HG02642 (cell line): ENCODE results near the gene AKT3.

Experiments used
- ATAC-seq: cut with Tn5 transposase; IDR thresholded peaks from one replicate; pipeline ENCODE4 v1.9.1; 2021; ENCODE audit warnings: mild to moderate bottlenecking; ENCODE audit not compliant: unreplicated experiment, poor library complexity

Gene AKT3

GRCh38 chr1:243735457-243735856, 114.6 kb downstream of the AKT3 start:
- ATAC-seq: peak; percentile 51

GRCh38 chr1:243734308-243734695, 115.7 kb downstream of the AKT3 start:
- no peak for ATAC-seq

DNA sequence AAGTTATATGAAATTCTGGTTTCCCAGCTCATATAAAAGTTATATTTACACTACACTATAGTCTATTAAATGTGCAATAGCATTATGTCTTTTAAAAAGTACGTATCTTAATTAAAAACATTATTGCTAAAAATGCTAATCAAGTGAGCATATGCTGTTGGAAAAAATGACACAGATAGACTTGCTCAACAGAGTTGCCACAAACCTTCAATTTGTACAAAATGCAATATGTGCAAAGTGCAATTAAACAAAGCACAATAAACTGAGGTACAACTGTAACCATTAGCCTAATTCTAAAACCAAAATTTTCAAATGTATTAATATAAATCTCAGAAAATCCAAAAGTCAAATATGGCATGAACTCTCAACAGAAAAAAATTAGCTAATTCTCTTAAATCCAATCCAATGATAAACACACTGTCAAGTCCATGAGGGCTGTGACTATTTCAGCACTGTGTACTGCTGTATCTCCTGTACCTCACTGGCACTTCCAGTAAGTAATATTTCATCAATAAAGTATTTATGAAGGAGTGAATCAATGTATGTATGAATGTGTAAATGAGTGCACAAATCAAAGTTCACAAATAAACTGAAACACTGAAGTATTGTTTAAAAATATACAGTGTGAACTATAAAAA, 116.3 kb downstream of the AKT3 start:
- ATAC-seq: no peak

- ATAC-seq: no peak
Observed at GRCh38 chr1:243732637-243733036, 117.4 kb downstream of the AKT3 start.

DNA sequence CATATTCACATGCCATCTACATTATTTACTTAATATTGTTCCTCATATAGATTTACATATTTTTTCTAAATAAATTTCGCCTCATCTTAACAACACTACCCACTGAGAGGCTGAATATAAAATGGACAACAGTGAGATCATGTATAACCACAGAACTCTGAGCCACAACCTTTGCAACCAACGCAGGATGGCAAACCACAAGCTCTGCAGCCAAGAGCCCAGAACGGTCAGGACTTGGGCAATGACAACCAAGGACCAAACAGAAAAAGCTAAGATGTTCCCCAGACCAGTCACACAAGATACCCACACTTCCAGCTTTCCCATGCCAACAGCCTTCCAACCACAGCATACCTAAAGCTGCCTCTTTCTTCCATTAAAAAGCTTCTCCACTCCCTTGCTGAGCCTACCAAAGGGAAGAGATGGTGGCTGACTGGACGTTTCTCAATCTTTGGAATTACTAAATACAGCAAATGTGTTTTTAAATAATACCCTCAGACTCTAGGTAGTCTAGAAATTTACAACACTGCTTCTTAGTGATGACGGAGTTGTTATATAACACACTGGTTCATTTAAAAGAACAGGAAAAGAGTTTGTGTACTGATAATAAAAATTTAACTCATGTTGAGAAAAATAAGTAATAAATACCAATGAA, 117.9 kb downstream of the AKT3 start:
- ATAC-seq: no peak

- no peak for ATAC-seq
Observed at GRCh38 chr1:243731301-243731891, 118.6 kb downstream of the AKT3 start.

DNA sequence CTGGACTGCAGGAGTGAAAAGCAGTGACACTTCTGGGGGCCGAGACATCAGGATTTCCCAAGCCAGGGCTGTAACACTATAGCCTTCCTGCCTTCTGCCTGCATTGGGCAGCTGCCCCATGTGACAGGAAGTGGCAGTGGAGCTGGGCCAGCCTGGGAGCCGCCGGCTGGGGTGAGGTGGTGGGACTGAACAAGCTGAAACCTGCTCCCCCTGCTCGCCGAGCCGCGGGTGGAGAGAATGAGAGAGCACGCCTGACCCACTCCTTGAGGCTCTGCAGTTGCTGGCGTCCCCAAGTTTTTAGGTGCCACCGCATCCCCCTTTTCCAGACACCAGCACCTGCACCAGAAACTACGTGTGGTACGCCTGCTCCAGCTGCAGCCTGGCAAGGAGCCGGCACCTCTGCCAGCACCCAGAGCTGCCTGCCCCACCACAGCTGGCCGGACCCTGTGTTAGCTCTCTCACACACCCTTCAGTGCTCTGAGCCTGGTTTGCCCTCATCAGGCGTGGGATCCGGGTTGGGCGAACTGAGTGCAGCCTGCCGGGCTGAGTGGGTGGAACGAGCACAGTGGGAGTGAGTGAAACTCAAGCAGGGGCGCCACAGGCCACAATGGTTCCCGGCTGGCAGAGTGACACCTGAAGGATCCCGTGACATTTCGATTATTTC, 119.4 kb downstream of the AKT3 start:
- no peak for ATAC-seq

DNA sequence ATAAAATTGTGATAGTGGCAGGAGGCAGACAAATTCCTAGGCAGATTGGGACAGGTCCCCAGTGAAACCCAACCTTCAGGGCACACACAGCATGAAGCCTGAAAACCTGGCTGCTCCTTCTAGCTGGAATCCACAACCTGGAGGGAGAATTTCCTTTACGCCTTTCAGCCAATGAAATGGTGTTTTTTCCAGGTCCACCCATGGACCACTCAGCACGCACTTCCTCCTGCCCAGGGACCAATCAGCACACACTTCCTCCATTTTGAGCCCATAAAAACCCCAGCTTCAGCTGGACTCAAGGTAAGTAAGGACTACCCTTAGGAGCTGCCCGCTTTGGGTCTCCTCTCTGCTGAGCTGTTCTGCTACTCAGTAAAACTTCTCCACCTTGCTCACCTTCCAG, 120.1 kb downstream of the AKT3 start:
- ATAC-seq: no peak

DNA sequence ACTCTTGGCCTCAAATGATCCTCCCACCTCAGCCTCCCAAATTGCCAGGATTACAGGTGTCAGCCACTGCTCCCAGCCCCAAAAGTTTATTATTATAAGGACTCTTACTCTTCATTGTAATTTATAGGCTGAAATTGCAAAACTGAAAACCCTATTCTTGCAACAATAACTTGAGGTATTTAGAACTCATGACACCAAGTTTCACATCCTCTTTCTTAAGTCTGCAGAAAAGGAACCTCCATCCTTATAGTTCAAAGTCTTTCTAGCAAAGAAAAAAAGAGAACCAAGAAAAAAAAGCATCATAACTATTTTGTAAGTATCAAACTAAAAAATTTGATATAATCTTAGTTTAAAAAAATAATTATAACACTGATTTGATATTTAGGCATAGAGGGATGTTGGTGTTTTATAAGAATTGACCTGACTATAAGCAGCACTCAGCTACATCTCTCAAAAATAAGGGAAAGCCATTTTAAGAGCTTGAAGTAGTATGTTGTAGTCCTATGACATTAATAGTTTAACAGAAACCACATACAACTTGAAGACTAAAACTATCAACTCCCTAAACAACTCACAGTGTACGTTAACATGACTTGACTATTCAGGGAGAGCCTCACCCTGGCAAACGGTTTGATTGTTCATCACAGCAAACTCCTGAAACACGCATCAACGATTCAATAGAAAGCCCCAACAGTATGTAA, 122.4 kb downstream of the AKT3 start:
- ATAC-seq: peak; percentile 82

GRCh38 chr1:243726806-243727502, 123.1 kb downstream of the AKT3 start:
- ATAC-seq: peak; percentile 28

GRCh38 chr1:243725846-243726245, 124.2 kb downstream of the AKT3 start:
- no peak for ATAC-seq

- no peak for ATAC-seq
Observed at GRCh38 chr1:243725075-243725474, 125.0 kb downstream of the AKT3 start.

GRCh38 chr1:243723458-243724043, 126.5 kb downstream of the AKT3 start:
- no peak for ATAC-seq

- ATAC-seq: no peak
Observed at GRCh38 chr1:243723050-243723449, 127.0 kb downstream of the AKT3 start.

DNA sequence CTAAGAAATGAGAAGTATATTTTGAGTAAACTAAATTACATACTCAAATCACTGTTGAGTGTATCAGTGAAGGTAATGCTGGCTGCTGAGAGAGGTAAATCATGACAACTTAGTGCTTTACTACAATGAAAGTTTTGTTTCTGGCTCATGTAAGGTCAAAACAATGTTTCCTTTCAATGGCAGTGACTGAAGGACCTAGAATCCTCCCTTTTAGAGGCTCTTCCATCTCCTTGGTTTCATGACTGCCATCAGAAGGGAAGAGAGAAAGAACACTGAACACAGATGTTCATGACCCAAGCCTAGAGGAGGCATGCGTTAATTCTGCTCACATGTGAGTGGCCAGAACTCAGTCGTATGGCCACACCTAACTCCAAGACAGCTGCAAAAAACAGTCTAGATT, 130.6 kb downstream of the AKT3 start:
- no peak for ATAC-seq

DNA sequence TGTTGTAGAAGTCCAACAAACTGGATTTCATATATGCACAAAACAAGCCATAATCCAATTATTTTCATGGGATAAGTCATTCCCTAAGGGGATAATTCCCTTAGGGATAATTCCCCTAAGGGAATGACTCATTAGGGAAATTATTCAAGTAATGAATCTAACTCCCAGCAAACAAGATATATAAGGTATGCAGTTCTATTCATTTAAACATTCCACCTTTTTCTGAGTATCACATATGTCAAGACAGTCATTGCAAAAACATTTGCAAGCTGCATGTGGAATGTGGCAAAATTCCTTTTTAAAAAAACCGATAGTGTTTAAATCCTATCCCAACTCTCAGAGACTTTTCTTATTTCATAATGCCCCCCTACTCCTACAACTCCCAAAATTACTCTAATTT, 131.2 kb downstream of the AKT3 start:
- no peak for ATAC-seq

DNA sequence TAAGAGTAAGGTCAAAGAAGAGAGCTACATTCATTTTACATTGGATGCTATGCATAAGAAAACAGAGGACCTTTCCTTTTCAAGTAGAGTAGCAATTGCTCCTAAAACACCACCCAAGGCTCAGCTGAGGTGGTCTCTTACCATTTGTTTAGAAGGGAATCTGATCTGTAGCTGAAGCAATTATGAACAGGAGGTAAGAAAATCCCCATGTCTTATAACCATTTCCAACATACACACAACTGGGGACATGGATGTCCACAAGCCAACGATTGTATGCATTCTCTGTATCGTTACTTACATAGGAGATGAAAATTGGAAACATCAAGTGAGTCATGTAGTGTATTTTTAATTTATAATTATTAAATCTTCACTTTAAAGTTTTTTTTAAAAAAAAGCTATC, 132.0 kb downstream of the AKT3 start:
- ATAC-seq: no peak

DNA sequence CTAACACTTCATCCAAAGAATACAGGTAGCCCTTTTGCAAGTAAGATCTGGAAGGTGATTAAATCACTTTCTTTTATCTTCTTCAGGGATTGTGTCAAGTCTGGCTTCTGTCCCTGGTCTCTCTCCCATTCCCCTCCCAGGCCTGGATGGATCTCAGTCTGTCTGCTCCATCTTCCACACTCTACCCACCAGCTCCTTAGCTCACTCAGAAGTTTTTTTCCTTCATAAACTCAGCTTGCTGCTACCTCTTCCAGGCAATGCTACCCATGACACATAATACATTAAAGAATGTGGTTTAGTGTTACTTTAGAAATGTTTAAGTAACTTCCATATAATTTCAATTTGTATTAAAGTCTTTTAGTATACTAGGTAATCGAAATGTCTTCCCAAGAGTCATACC, 133.1 kb downstream of the AKT3 start:
- ATAC-seq: no peak

- ATAC-seq: no peak
Observed at GRCh38 chr1:243715285-243715684, 134.8 kb downstream of the AKT3 start.
